ENCODE results near the gene PLK4.
"Not testable (repeated sequence)": the region's sequence is repeated elsewhere in the genome, so short reads cannot be mapped to it uniquely, and the experiment has no call there.

Gene PLK4

GRCh38 chr4:127917151-127917550 is 36.5 kb downstream of the PLK4 start:
- DNase-seq = no peak

GRCh38 chr4:127920521-127920920 is 39.8 kb downstream of the PLK4 start:
- no peak for DNase-seq

DNA sequence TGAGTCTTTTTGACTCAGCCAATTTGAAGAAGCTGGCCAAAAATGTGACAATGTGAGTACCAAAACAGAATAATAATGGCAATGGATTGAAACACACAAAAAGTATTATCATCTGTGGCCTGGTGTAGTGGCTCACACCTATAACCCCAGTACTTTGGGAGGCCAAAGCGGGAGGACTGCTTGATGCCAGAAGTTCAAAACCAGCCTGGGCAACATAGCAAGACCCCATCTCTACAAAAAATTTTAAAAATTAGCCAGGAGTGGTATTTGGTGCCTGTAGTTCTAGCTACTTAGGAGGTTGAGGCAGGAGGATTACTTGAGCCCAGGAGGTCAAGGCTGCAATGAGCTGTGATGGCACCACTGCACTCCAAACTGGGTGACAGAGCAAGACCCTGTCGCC is 41.5 kb downstream of the PLK4 start:
- no peak for DNase-seq

- DNase-seq = not testable (repeated sequence)
Observed at GRCh38 chr4:127925720-127926119, 45.0 kb downstream of the PLK4 start.

GRCh38 chr4:127930175-127930574 is 49.5 kb downstream of the PLK4 start:
- DNase-seq = no peak

DNA sequence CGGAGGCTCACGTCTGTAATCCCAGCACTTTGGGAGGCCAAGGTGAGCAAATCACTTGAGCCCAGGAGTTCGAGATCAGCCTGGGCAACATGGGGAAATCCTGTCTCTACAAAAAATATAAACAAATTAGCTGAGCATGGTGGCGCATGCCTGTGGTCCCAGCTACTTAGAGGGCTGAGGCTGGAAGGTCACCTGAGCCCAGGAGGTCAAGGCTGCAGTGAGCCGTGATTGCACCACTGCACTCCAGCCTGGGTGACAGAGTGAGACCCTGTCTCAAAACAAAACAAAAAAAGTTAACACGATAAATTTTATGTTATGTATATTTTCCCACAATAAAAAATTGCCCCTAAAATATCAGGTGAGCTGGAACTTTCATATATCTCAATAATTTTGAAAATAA is 51.1 kb downstream of the PLK4 start:
- DNase-seq = not testable (repeated sequence)

DNA sequence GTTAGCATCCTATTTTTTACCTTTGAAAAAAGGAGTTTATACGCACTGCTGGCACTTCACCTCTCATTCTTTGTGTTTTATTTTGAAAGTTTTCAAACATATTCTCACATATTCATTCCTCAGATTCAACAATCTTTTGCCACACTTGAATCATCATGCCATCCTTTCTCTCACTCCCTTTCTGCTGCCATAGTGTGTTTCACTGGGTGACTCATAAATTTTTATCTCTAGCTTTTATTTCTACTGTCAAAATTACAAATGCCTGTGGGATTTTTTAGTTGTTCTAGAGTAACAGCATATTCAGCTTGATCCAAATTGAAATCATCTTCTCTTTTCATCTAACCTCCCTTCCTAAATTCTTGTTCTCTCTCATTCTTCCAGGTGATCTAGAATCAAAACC is 56.3 kb downstream of the PLK4 start:
- DNase-seq = no peak
